GM19438 (cell line): ENCODE data around the gene TP53TG3B.
"Not testable (repeated sequence)": the region's sequence is repeated elsewhere in the genome, so short reads cannot be mapped to it uniquely, and the experiment has no call there.

Experiments
- ATAC-seq: cut with Tn5 transposase; IDR thresholded peaks from one replicate; pipeline ENCODE4 v1.9.1; 2021; ENCODE audit warnings: low read depth; ENCODE audit not compliant: unreplicated experiment

The TP53TG3B gene, protein sequence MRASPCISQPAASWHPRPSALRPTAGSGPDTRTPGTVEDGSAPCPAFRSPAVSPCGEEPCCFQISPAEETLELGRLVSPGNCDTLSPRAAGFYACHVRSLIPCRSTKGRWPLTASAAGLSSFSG

DNA sequence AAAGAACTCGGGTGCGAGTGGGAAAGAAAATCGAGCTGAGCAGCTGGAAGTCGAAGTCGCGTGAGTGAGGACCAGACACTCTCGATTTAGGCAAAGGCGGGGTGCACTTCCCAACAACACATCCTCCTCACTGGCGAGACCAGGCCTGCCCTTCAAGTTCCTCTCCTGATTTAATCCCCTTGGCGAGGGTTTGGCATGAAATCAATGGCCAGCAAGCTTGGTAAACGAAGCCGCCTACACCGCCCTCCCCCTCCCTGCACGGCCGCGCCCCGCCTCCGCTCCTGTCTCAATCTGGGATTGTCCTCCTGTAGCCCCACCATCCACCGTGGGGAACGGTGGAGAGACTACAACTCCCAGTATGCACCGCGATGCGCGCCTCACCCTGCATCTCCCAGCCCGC, at the start of gene TP53TG3B:
TP53TG3B (plus strand) TSS at position 301 of the 400 bp plus-strand sequence; CDS start at position 369, 68 bp downstream.
- ATAC-seq = not testable (repeated sequence)

DNA sequence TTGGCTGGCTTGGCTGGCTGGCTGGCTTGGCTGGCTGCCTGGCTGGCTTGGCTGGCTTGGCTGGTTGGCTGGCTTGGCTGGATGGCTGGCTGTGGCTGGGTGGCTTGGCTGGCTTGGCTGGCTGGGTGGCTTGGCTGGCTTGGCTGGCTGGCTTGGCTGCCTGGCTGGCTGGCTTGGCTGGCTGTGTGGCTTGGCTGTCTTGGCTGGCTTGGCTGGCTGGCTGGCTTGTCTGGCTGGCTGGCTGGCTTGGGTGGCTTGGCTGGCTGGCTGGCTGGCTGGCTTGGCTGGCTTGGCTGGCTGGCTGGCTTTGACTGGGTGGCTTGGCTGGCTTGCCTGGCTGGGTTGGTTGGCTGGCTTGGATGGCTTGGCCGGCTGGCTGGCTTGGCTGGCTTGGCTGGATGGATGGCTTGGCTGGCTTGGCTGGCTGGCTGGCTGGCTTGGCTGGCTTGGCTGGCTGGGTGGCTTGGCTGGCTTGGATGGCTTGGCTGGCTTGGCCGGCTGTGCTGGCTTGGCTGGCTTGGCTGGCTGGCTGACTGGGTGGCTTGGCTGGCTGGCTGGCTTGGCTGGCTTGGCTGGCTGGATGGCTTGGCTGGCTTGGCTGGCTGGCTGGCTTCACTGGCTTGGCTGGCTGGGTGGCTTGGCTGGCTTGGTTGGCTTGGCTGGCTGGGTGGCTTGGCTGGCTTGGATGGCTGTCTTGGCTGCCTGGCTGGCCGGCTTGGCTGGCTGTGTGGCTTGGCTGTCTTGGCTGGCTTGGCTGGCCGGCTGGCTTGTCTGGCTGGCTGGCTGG, 24.2 kb upstream of the TP53TG3B start:
- ATAC-seq = not testable (repeated sequence)

DNA sequence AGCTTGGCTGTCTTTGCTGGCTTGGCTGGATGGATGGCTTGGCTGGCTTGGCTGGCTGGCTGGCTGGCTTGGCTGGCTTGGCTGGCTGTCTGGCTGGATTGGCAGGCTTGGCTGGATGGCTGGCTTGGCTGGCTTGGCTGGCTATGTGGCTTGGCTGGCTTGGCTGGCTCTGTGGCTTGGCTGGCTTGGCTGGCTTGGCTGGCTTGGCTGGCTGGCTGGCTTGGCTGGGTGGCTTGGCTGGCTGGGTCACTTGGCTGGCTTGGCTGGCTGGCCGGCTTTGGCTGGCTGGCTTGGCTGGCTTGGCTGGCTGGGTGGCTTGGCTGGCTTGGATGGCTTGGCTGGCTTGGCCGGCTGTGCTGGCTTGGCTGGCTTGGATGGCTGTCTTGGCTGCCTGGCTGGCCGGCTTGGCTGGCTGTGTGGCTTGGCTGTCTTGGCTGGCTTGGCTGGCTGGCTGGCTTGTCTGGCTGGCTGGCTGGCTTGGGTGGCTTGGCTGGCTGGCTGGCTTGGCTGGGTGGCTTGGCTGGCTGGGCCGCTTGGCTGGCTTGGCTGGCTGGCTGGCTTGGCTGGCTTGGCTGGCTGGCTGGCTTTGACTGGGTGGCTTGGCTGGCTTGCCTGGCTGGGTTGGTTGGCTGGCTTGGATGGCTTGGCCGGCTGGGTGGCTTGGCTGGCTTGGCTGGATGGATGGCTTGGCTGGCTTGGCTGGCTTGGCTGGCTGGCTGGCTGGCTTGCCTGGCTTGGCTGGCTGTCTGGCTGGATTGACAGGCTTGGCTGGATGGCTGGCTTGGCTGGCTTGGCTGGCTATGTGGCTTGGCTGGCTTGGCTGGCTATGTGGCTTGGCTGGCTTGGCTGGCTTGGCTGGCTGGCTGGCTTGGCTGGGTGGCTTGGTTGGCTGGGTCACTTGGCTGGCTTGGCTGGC, 22.8 kb upstream of the TP53TG3B start:
- not testable (repeated sequence) for ATAC-seq

DNA sequence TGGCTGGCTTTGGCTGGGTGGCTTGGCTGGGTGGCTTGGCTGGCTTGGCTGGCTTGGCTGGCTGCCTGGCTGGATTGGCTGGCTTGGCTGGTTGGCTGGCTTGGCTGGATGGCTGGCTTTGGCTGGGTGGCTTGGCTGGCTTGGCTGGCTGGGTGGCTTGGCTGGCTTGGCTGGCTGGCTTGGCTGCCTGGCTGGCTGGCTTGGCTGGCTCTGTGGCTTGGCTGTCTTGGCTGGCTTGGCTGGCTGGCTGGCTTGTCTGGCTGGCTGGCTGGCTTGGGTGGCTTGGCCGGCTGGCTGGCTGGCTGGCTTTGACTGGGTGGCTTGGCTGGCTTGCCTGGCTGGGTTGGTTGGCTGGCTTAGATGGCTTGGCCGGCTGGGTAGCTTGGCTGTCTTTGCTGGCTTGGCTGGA, 22.1 kb upstream of the TP53TG3B start:
- not testable (repeated sequence) for ATAC-seq

DNA sequence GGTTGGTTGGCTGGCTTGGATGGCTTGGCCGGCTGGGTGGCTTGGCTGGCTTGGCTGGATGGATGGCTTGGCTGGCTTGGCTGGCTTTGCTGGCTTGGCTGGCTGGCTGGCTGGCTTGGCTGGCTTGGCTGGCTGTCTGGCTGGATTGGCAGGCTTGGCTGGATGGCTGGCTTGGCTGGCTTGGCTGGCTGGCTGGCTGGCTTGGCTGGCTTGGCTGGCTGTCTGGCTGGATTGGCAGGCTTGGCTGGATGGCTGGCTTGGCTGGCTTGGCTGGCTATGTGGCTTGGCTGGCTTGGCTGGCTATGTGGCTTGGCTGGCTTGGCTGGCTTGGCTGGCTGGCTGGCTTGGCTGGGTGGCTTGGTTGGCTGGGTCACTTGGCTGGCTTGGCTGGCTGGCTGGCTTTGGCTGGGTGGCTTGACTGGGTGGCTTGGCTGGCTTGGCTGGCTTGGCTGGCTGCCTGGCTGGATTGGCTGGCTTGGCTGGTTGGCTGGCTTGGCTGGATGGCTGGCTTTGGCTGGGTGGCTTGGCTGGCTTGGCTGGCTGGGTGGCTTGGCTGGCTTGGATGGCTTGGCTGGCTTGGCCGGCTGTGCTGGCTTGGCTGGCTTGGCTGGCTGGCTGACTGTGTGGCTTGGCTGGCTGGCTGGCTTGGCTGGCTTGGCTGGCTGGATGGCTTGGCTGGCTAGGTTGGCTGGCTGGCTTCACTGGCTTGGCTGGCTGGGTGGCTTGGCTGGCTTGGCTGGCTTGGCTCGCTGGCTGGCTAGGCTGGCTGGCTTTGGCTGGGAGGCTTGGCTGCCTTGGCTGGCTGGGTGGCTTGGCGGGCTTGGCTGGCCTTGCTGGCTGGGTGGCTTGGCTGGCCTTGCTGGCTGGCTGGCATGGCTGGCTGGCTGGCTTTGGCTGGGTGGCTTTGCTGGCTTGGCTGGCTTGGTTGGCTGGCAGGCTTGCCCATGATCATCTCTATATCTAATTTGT, 21.3 kb upstream of the TP53TG3B start:
- not testable (repeated sequence) for ATAC-seq
